Duodenal mucosa (tissue), 2 donors: ENCODE data around the gene GLS.

Experiments
- H3K27ac ChIP-seq: one replicate; pipeline ENCODE4 v1.7.0; 2013; ENCODE audit warnings: low read depth, low read length
- H3K27me3 ChIP-seq, 2 donors: one replicate each; pipeline ENCODE4 v1.7.0; 2013; ENCODE audit warnings: low read length in 2 of 2, control low read depth in 1 of 2; ENCODE audit not compliant: insufficient read depth in 2 of 2, control insufficient read depth in 1 of 2
- H3K36me3 ChIP-seq, 2 donors: one replicate each; pipeline ENCODE4 v1.7.0; 2013; ENCODE audit warnings: low read length in 2 of 2, control low read depth in 1 of 2; ENCODE audit not compliant: insufficient read depth in 2 of 2, control insufficient read depth in 1 of 2
- H3K4me1 ChIP-seq, 2 donors: one replicate each; pipeline ENCODE4 v1.7.0; 2013; ENCODE audit warnings: low read length in 2 of 2, control low read depth in 1 of 2; ENCODE audit not compliant: insufficient read depth in 2 of 2, control insufficient read depth in 1 of 2
- H3K4me3 ChIP-seq, 2 donors: one replicate each; pipeline ENCODE4 v1.7.0; 2013; ENCODE audit warnings: low read length in 2 of 2, low read depth in 1 of 2
- H3K9ac ChIP-seq, 2 donors: one replicate each; pipeline ENCODE4 v1.7.0; 2013; ENCODE audit warnings: low read length in 2 of 2, low read depth in 1 of 2
- H3K9me3 ChIP-seq, 2 donors: one replicate each; pipeline ENCODE4 v1.7.0; 2013; ENCODE audit warnings: low read length in 2 of 2, control low read depth in 1 of 2; ENCODE audit not compliant: control insufficient read depth in 1 of 2

Gene GLS

GRCh38 chr2:190973726-190974628 lies 93.4 kb downstream of the GLS start:
- no peaks in the 10 kb centered on the region for H3K27me3 ChIP-seq
- no peak overlapping the region for H3K4me3 ChIP-seq
- no peak overlapping the region for H3K27ac ChIP-seq
- H3K4me1 ChIP-seq: no peaks in the 10 kb centered on the region
- H3K36me3 ChIP-seq: peaks cover 80 to 92% of the 10 kb centered on the region in 2 donors
- no peaks in the 10 kb centered on the region for H3K9me3 ChIP-seq
- no peak overlapping the region for H3K9ac ChIP-seq

- no peaks in the 10 kb centered on the region for H3K27me3 ChIP-seq
- no peaks in the 10 kb centered on the region for H3K4me1 ChIP-seq
- no peak overlapping the region for H3K4me3 ChIP-seq
- H3K9ac ChIP-seq: no peak overlapping the region
- peaks cover 86 to 92% of the 10 kb centered on the region in 2 donors for H3K36me3 ChIP-seq
- no peak overlapping the region for H3K27ac ChIP-seq
- no peaks in the 10 kb centered on the region for H3K9me3 ChIP-seq
Observed at GRCh38 chr2:190974629-190975361, 94.2 kb downstream of the GLS start.

DNA sequence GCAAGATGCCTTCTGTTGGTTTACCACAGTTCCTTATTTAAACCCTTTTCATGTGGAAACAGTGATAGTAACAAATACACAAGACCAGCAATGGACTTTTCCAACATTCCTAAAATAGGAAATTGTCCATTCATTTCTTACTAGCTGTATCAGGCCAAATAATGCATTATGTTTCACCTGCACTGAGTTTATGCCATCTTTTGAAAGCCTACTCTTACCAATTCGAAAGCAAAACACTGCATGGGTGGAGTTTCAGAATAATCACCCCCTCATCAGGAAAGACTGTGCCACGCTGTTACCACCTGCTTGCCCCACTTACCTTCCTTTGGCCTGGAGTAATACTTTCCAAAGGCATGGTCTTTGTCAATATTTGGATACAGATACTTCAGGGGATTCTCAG lies 95.9 kb downstream of the GLS start:
- Histone ChIP-seq H3K9ac (no peak overlapping the region), H3K9me3 (no peaks in the 10 kb centered on the region), H3K4me3 (no peak overlapping the region), H3K36me3 (peaks cover 82 to 93% of the 10 kb centered on the region in 2 donors), H3K27ac (no peak overlapping the region), H3K4me1 (no peaks in the 10 kb centered on the region), H3K27me3 (no peaks in the 10 kb centered on the region)

GRCh38 chr2:190977505-190977904 lies 96.9 kb downstream of the GLS start:
- H3K27me3 ChIP-seq: no peaks in the 10 kb centered on the region
- no peak overlapping the region for H3K9ac ChIP-seq
- no peaks in the 10 kb centered on the region for H3K4me1 ChIP-seq
- no peak overlapping the region for H3K27ac ChIP-seq
- no peak overlapping the region for H3K4me3 ChIP-seq
- H3K36me3 ChIP-seq: peaks cover 83 to 96% of the 10 kb centered on the region in 2 donors
- H3K9me3 ChIP-seq: no peaks in the 10 kb centered on the region

DNA sequence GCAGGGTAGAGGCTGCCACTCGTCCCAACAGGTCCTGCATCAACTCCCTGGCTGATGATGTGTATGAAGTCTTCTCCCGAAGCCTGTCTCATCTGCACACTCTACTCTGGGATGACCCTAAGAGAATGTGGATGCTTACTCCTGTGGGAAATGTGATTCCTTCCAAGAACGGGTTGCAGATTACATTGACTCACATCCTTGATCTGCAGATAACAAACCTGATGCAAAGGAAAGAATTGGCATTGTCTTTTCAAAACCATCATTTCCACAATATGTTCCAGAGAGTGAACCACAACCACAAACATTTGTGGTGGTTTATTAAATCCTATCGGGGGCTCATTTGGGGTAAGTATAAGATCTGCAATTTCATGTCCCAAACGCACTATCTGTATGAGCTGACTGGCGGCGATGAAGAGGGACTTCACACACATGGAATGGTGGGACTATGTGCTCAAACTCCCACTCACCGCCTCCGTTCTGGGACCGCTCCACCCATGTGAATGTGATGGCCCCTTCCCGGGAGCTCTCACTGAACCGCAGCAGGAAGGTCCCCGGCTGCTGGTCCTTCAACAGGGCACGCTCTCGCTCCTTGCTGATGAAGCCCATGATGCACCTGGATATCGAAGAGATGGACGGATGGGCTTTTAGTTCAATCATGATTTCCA lies 97.9 kb downstream of the GLS start:
- Histone ChIP-seq H3K36me3 (peaks cover 80 to 96% of the 10 kb centered on the region in 2 donors), H3K9me3 (no peaks in the 10 kb centered on the region), H3K27ac (no peak overlapping the region), H3K4me3 (no peak overlapping the region), H3K9ac (no peak overlapping the region), H3K4me1 (no peaks in the 10 kb centered on the region), H3K27me3 (no peaks in the 10 kb centered on the region)

- H3K4me1 ChIP-seq: no peaks in the 10 kb centered on the region
- H3K36me3 ChIP-seq: peaks cover 77 to 96% of the 10 kb centered on the region in 2 donors
- H3K9ac ChIP-seq: no peak overlapping the region
- no peaks in the 10 kb centered on the region for H3K9me3 ChIP-seq
- peak overlapping the region; percentile 30 for H3K27ac ChIP-seq
- no peaks in the 10 kb centered on the region for H3K27me3 ChIP-seq
- H3K4me3 ChIP-seq: no peak overlapping the region
Observed at GRCh38 chr2:190979906-190980629, 99.4 kb downstream of the GLS start.

DNA sequence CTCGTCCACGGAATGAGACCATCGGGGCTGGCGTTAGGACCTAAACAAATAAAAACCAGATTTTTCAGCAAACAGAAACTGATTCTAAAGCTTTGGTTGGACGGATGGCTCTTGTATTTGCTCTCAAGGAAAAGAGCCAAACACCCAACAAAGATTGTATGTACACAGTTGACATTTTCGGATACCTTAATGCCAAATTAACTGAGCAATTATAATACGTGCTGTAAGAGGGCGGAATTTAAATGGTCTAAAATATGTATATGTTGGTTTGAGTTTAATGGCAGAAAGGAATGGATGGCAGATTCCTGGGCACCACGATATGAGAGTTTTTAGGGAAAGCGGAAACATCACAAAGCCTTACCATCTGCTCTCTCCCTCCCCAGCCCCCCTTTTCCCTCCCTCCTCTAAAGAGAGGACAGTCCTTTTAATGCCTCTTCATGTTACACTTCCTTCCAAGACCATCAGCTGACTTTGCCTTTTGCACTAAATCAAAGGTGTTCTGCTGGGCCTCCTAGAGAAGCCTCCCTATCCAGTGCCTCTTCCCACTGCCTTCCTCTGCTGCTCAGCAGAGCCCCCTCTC lies 100.1 kb downstream of the GLS start:
- Histone ChIP-seq H3K27me3 (no peaks in the 10 kb centered on the region), H3K36me3 (peaks cover 79 to 96% of the 10 kb centered on the region in 2 donors), H3K9me3 (no peaks in the 10 kb centered on the region), H3K9ac (no peak overlapping the region), H3K4me3 (no peak overlapping the region), H3K27ac (peak overlapping the region; percentile 30), H3K4me1 (no peaks in the 10 kb centered on the region)

- Histone ChIP-seq H3K27ac (no peak overlapping the region), H3K4me1 (no peaks in the 10 kb centered on the region), H3K36me3 (peaks cover 79 to 96% of the 10 kb centered on the region in 2 donors), H3K9ac (no peak overlapping the region), H3K4me3 (no peak overlapping the region), H3K27me3 (no peaks in the 10 kb centered on the region), H3K9me3 (no peaks in the 10 kb centered on the region)
Observed at GRCh38 chr2:190981333-190981732, 100.7 kb downstream of the GLS start.

DNA sequence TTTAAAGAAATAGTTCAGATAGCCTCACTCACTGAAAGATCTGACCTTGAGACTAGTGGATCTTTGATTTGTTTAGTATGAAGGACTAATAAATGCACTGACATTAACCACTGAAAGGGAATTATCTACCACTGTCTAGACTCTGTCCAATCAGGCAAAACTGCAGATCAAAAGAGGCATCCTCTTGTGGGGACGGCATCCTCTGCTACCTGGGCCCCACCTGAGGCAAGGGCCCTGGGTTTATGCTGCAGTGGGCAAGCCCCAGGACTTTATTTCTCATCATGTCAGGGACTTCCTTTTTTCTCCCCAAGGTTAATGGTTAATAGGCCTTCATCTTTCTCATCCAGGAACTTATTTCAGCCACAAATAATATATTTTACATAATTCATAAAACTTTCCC lies 101.1 kb downstream of the GLS start:
- Histone ChIP-seq H3K36me3 (peaks cover 79 to 96% of the 10 kb centered on the region in 2 donors), H3K9ac (no peak overlapping the region), H3K9me3 (no peaks in the 10 kb centered on the region), H3K4me3 (no peak overlapping the region), H3K4me1 (no peaks in the 10 kb centered on the region), H3K27ac (no peak overlapping the region), H3K27me3 (no peaks in the 10 kb centered on the region)
